Mesothelial cell of epicardium (in vitro differentiated cells): Measurements from ENCODE around the gene PNPO. TPM values are rescaled to one million over a fixed set of nuclear protein-coding genes. Genes with fewer than 3 reads are reported as not detected.

Experiments
- DNase-seq, 2 experiments: peaks; one replicate each; pipeline ENCODE4 v3.0.0; 2021; ENCODE audit warnings: low spot score in 2 of 2; ENCODE audit not compliant: unreplicated experiment in 2 of 2
- H3K27ac Mint-ChIP-seq: 2 replicates; pipeline ENCODE4 v1.8.0; 2021; ENCODE audit warnings: mixed read lengths
- H3K27me3 Mint-ChIP-seq: 2 replicates; pipeline ENCODE4 v1.8.0; 2021; ENCODE audit warnings: low read depth, mixed read lengths
- H3K36me3 Mint-ChIP-seq: 2 replicates; pipeline ENCODE4 v1.8.0; 2021; ENCODE audit warnings: mixed read lengths
- H3K4me1 Mint-ChIP-seq: 2 replicates; pipeline ENCODE4 v1.8.0; 2021; ENCODE audit warnings: mixed read lengths
- H3K4me3 Mint-ChIP-seq: 2 replicates; pipeline ENCODE4 v1.8.0; 2021; ENCODE audit warnings: mild to moderate bottlenecking, moderate library complexity, mixed read lengths
- H3K9me3 Mint-ChIP-seq: 2 replicates; pipeline ENCODE4 v1.8.0; 2021; ENCODE audit warnings: mixed read lengths
- total RNA-seq: library from RNA; stranded (reverse); gene quantifications from 3 replicates; pipeline ENCODE4 v1.2.1, GENCODE V29; 2021
- TF ChIP-seq, protein P1 (sequence below): fragments of 200-600 bp; sonication (generic); IDR thresholded peaks from one replicate; pipeline ENCODE4 v1.5.0; 2021; ENCODE audit warnings: antibody characterized with exemption; ENCODE audit not compliant: unreplicated experiment

The PNPO gene
- total RNA-seq, 1 donor from 2014 or later, result 7.4 TPM

DNA sequence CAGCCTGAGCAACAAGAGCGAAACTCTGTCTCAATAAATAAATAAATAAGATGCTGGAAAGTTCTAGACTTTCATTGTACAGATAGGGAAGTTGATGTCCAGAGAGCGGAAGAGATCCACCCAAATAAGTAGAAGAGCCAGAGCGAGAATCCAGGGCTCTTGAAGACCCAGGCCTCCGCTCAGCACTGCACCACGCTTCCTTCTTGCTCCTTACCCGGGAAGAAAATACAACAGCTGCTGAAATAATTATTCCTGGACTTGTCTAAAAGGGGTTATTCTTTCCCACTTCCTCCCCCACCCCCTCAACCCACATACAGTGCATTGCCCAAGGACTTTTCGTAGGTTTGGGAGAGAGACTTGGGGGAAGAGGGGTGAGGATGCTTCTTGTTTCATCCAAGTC lies 56.2 kb downstream of the PNPO start:
- no peaks in the 10 kb centered on the region for H3K27me3 Mint-ChIP-seq
- no peak overlapping the region for H3K27ac Mint-ChIP-seq
- H3K9me3 Mint-ChIP-seq, result no peaks in the 10 kb centered on the region
- no peak for DNase-seq
- H3K4me3 Mint-ChIP-seq, result no peak overlapping the region
- H3K36me3 Mint-ChIP-seq, result no peaks in the 10 kb centered on the region
- H3K4me1 Mint-ChIP-seq, result peaks cover 19% of the 10 kb centered on the region
- TF ChIP-seq, protein P1, sequence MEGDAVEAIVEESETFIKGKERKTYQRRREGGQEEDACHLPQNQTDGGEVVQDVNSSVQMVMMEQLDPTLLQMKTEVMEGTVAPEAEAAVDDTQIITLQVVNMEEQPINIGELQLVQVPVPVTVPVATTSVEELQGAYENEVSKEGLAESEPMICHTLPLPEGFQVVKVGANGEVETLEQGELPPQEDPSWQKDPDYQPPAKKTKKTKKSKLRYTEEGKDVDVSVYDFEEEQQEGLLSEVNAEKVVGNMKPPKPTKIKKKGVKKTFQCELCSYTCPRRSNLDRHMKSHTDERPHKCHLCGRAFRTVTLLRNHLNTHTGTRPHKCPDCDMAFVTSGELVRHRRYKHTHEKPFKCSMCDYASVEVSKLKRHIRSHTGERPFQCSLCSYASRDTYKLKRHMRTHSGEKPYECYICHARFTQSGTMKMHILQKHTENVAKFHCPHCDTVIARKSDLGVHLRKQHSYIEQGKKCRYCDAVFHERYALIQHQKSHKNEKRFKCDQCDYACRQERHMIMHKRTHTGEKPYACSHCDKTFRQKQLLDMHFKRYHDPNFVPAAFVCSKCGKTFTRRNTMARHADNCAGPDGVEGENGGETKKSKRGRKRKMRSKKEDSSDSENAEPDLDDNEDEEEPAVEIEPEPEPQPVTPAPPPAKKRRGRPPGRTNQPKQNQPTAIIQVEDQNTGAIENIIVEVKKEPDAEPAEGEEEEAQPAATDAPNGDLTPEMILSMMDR, result no peak

DNA sequence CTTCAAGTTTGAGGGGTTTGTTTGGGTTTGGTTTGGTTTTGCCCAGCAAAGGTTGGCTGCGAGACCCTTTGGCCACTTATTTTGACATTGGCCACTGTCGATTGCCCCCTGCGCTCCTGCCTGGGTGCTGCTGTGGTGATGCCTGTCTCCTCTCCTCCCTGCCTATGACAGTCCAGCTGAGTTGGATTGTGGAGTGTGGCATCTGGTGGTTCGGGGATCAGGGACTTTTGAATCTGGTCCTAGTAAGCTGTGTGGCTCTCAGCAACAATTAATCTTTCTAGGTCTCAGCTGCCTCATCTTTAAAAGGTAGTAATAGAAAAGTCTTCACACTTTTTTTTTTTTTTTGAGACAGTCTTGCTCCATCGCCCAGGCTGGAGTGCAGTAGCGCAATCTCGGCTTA lies 56.7 kb downstream of the PNPO start:
- no peak overlapping the region for H3K4me3 Mint-ChIP-seq
- H3K9me3 Mint-ChIP-seq, result no peaks in the 10 kb centered on the region
- no peak for DNase-seq
- H3K27me3 Mint-ChIP-seq, result no peaks in the 10 kb centered on the region
- no peak overlapping the region for H3K27ac Mint-ChIP-seq
- H3K36me3 Mint-ChIP-seq, result no peaks in the 10 kb centered on the region
- peaks cover 20% of the 10 kb centered on the region for H3K4me1 Mint-ChIP-seq
- TF ChIP-seq, protein P1, result no peak

Other genes starting within 250 kb of the PNPO start
- 49.8 to 53.9 TPM (median 52.7 TPM) in 3 replicates for gene TBKBP1, start 247.4 kb upstream of the PNPO start, total RNA-seq
- gene TBX21, start 208.3 kb upstream of the PNPO start, total RNA-seq, result not detected in 3 replicates
- 21.7 to 25.1 TPM (median 22.0 TPM) in 3 replicates for gene OSBPL7, start 119.8 kb upstream of the PNPO start, total RNA-seq
- gene MRPL10, start 110.0 kb upstream of the PNPO start, total RNA-seq, result 41.0 to 46.5 TPM (median 45.6 TPM) in 3 replicates
- gene LRRC46, start 109.9 kb upstream of the PNPO start, total RNA-seq, result 0.16 TPM in 1 of 3 replicates, not detected in the others
- gene SCRN2, start 100.3 kb upstream of the PNPO start, total RNA-seq, result 49.7 to 50.7 TPM (median 50.7 TPM) in 3 replicates
- 15.9 to 17.6 TPM (median 16.0 TPM) in 3 replicates for gene SP6, start 90.4 kb upstream of the PNPO start, total RNA-seq
- 17.0 to 18.0 TPM (median 17.0 TPM) in 3 replicates for gene SP2, start 45.3 kb upstream of the PNPO start, total RNA-seq
- 3.4 to 3.6 TPM (median 3.4 TPM) in 3 replicates for gene PRR15L, start 16.3 kb downstream of the PNPO start, total RNA-seq
- gene CDK5RAP3, start 29.5 kb downstream of the PNPO start, total RNA-seq, result 231 to 251 TPM (median 236 TPM) in 3 replicates
- 28.2 to 31.8 TPM (median 30.7 TPM) in 3 replicates for gene COPZ2, start 96.2 kb downstream of the PNPO start, total RNA-seq
- gene NFE2L1, start 106.8 kb downstream of the PNPO start, total RNA-seq, result 134 to 137 TPM (median 136 TPM) in 3 replicates
- gene CBX1, start 159.9 kb downstream of the PNPO start, total RNA-seq, result 142 to 145 TPM (median 143 TPM) in 3 replicates
- 16.2 to 20.1 TPM (median 18.4 TPM) in 3 replicates for gene SNX11, start 166.2 kb downstream of the PNPO start, total RNA-seq